Glomerular visceral epithelial cell (primary cell): ENCODE measurements around the gene SCYGR3.
A peak's percentile ranks its signal among the peaks of the same experiment; 100 is the strongest.
"Not testable (repeated sequence)": the region's sequence is repeated elsewhere in the genome, so short reads cannot be mapped to it uniquely, and the experiment has no call there.

Experiments used
- DNase-seq: peaks from one replicate; pipeline ENCODE4 v3.0.0-alpha.2; 2016; ENCODE audit errors: extremely low spot score

Gene SCYGR3

GRCh38 chr2:227613272-227613660, 1.4 kb downstream of the SCYGR3 start:
- DNase-seq = no peak

- DNase-seq = no peak
Observed at GRCh38 chr2:227612546-227613271, 1.9 kb downstream of the SCYGR3 start.

- no peak for DNase-seq
Observed at GRCh38 chr2:227610123-227610522, 4.5 kb downstream of the SCYGR3 start.

- no peak for DNase-seq
Observed at GRCh38 chr2:227608561-227609338, 5.9 kb downstream of the SCYGR3 start.

- no peak for DNase-seq
Observed at GRCh38 chr2:227607941-227608340, 6.7 kb downstream of the SCYGR3 start.

GRCh38 chr2:227606476-227606875, 8.2 kb downstream of the SCYGR3 start:
- DNase-seq = no peak

GRCh38 chr2:227602358-227602757, 12.3 kb downstream of the SCYGR3 start:
- DNase-seq = no peak

GRCh38 chr2:227598835-227599503, 15.7 kb downstream of the SCYGR3 start, which contains the start of gene SCYGR2:
Gene SCYGR2, plus strand, starts transcription at chr2:227598893. Its CDS starts 0 bp downstream, at chr2:227598893.
- DNase-seq = not testable (repeated sequence)

GRCh38 chr2:227597998-227598397, 16.6 kb downstream of the SCYGR3 start:
- peak; percentile 28 for DNase-seq

GRCh38 chr2:227597036-227597435, 17.6 kb downstream of the SCYGR3 start:
- no peak for DNase-seq

GRCh38 chr2:227595797-227596196, 18.8 kb downstream of the SCYGR3 start:
- DNase-seq = no peak

GRCh38 chr2:227592694-227593387, 21.8 kb downstream of the SCYGR3 start:
- DNase-seq = no peak

- no peak for DNase-seq
Observed at GRCh38 chr2:227582369-227582768, 32.3 kb downstream of the SCYGR3 start.

- DNase-seq = no peak
Observed at GRCh38 chr2:227579791-227580190, 34.8 kb downstream of the SCYGR3 start.

- no peak for DNase-seq
Observed at GRCh38 chr2:227578642-227579041, 36.0 kb downstream of the SCYGR3 start.

- DNase-seq = no peak
Observed at GRCh38 chr2:227577555-227577954, 37.1 kb downstream of the SCYGR3 start.

GRCh38 chr2:227576812-227577211, 37.8 kb downstream of the SCYGR3 start:
- no peak for DNase-seq

- DNase-seq = no peak
Observed at GRCh38 chr2:227576110-227576509, 38.5 kb downstream of the SCYGR3 start.

- DNase-seq = no peak
Observed at GRCh38 chr2:227570615-227571014, 44.0 kb downstream of the SCYGR3 start.

GRCh38 chr2:227568852-227569169, 45.8 kb downstream of the SCYGR3 start:
- DNase-seq = no peak

GRCh38 chr2:227566012-227566411, 48.6 kb downstream of the SCYGR3 start:
- DNase-seq = no peak

- no peak for DNase-seq
Observed at GRCh38 chr2:227565080-227565479, 49.6 kb downstream of the SCYGR3 start.
